Measurements from ENCODE around the gene SNX9. TPM values are rescaled to one million over a fixed set of nuclear protein-coding genes. Genes with fewer than 3 reads are reported as not detected.

SNX9 gene
- total and polyA plus RNA-seq, 2 donors (not counting 1 experiment from before 2014, with no cell fraction given) = 10.0 to 50.7 TPM

DNA sequence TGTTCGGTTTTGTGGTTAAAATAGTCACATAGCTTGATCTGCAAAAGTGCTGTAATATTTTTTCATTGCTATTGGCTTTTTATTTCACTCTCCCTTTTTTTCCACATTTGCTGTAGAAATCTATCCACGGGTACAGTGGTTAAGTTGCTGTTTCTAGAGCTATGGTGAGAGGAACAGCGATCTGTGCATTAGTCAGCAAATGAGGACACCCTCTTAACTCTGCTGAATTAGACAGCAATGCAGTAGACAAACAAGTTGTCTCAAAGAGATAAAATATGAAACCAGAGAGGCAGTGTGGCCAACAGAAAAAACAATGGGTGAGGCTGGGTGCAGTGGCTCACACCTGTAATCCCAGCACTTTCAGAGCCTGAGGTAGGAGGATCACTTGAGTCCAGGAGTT, 141.1 kb downstream of the SNX9 start:
- WGBS (ENCODE audit: insufficient coverage) = no CpG with 5 or more reads among the region's 3 CpGs
- peaks cover 12% of the 10 kb centered on the region for H3K27me3 Mint-ChIP-seq
- Histone ChIP-seq H4K20me1 (ENCODE audit: control insufficient read depth, insufficient read depth, low read length, poor library complexity, severe bottlenecking) (no peaks in the 10 kb centered on the region), H3K79me2 (ENCODE audit: control insufficient read depth, insufficient read depth, low read length) (no peaks in the 10 kb centered on the region), H3K36me3 (replicated peaks in 1 of 2; ENCODE audit: control extremely low read depth in 1 of 2, control insufficient read depth in 1 of 2, extremely low read depth in 1 of 2, insufficient read depth in 2 of 2, low read length in 1 of 2) (no peaks in the 10 kb centered on the region), H3K4me3 (ENCODE audit: control extremely low read depth in 1 of 5, extremely low read depth in 1 of 5, insufficient read depth in 1 of 5, low read depth in 2 of 5, low read length in 4 of 5) (no peak overlapping the region), H3K9ac (ENCODE audit: low read length) (no peak overlapping the region), H3K9me3 (ENCODE audit: control extremely low read depth in 1 of 3, control insufficient read depth in 2 of 3, insufficient read depth in 1 of 3, low read length in 2 of 3) (peaks cover 0 to 17% (median 7%) of the 10 kb centered on the region in 3 donors), H3K27ac (ENCODE audit: low read length in 2 of 2) (no peak overlapping the region), H3K4me2 (replicated peaks; ENCODE audit: low read depth, low read length, poor library complexity, severe bottlenecking) (no peak overlapping the region), H3K27me3 (replicated peaks in 1 of 4; ENCODE audit: control extremely low read depth in 1 of 4, control insufficient read depth in 3 of 4, insufficient read depth in 4 of 4, low read length in 3 of 4) (peaks cover 0 to 4% (median 2%) of the 10 kb centered on the region in 4 experiments), H2AFZ (ENCODE audit: insufficient read depth, low read depth, low read length, poor library complexity, severe bottlenecking) (no peak overlapping the region), H3K4me1 (ENCODE audit: control insufficient read depth in 2 of 2, insufficient read depth in 2 of 2, low read length in 2 of 2) (no peaks in the 10 kb centered on the region)
- TF ChIP-seq, protein P1, sequence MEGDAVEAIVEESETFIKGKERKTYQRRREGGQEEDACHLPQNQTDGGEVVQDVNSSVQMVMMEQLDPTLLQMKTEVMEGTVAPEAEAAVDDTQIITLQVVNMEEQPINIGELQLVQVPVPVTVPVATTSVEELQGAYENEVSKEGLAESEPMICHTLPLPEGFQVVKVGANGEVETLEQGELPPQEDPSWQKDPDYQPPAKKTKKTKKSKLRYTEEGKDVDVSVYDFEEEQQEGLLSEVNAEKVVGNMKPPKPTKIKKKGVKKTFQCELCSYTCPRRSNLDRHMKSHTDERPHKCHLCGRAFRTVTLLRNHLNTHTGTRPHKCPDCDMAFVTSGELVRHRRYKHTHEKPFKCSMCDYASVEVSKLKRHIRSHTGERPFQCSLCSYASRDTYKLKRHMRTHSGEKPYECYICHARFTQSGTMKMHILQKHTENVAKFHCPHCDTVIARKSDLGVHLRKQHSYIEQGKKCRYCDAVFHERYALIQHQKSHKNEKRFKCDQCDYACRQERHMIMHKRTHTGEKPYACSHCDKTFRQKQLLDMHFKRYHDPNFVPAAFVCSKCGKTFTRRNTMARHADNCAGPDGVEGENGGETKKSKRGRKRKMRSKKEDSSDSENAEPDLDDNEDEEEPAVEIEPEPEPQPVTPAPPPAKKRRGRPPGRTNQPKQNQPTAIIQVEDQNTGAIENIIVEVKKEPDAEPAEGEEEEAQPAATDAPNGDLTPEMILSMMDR (IDR thresholded peaks at IDR 0.05) = no peak
- no peak for TF ChIP-seq EZH2 (IDR thresholded peaks at IDR 0.05; ENCODE audit: borderline replicate concordance, insufficient read depth, low read depth, low read length, poor library complexity, severe bottlenecking)
- DNase-seq (no peak), ATAC-seq (ENCODE audit: low read depth) (no peak)
- peaks cover 4% of the 10 kb centered on the region for H3K4me1 Mint-ChIP-seq
- ChIA-PET POLR2A (no interaction called here), CTCF (no interaction called here)
- H3K27ac Mint-ChIP-seq = no peak overlapping the region
- peaks cover 10% of the 10 kb centered on the region for H3K9me3 Mint-ChIP-seq (ENCODE audit: insufficient read depth)
- H3K4me3 Mint-ChIP-seq = no peak overlapping the region
- intact Hi-C loops (cut with micrococcal nuclease) = no loop called here

DNA sequence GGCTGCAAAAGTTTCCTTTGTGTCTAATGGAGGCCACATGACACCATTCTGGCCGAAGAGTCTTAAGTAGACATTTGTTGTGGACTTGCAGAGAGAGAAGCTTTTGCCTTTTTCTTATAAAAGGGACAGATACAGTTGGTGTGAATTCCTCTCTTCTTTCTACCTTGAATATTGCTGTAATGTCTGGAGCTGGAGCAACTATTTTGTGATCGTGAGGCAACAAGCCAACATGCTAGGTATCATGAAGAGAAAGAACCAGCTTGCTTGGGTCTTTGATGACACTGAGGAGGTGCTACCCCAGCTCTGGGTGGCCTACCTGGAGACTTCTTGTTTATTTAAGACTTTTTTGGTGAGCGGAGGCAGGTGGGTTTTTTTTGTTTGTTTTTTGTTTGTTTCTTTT, 142.3 kb downstream of the SNX9 start:
- Mint-ChIP-seq H3K4me3 (no peak overlapping the region), H3K9me3 (ENCODE audit: insufficient read depth) (no peaks in the 10 kb centered on the region), H3K27me3 (peaks cover 13% of the 10 kb centered on the region), H3K4me1 (peaks cover 4% of the 10 kb centered on the region), H3K27ac (no peak overlapping the region)
- Histone ChIP-seq H3K27ac (ENCODE audit: low read length in 2 of 2) (no peak overlapping the region), H3K79me2 (ENCODE audit: control insufficient read depth, insufficient read depth, low read length) (no peaks in the 10 kb centered on the region), H3K27me3 (replicated peaks in 1 of 4; ENCODE audit: control extremely low read depth in 1 of 4, control insufficient read depth in 3 of 4, insufficient read depth in 4 of 4, low read length in 3 of 4) (peaks cover 0 to 4% (median 2%) of the 10 kb centered on the region in 4 experiments), H3K4me3 (ENCODE audit: control extremely low read depth in 1 of 5, extremely low read depth in 1 of 5, insufficient read depth in 1 of 5, low read depth in 2 of 5, low read length in 4 of 5) (no peak overlapping the region), H4K20me1 (ENCODE audit: control insufficient read depth, insufficient read depth, low read length, poor library complexity, severe bottlenecking) (no peaks in the 10 kb centered on the region), H3K9ac (ENCODE audit: low read length) (no peak overlapping the region), H2AFZ (ENCODE audit: insufficient read depth, low read depth, low read length, poor library complexity, severe bottlenecking) (no peak overlapping the region), H3K4me1 (ENCODE audit: control insufficient read depth in 2 of 2, insufficient read depth in 2 of 2, low read length in 2 of 2) (no peaks in the 10 kb centered on the region), H3K9me3 (ENCODE audit: control extremely low read depth in 1 of 3, control insufficient read depth in 2 of 3, insufficient read depth in 1 of 3, low read length in 2 of 3) (peaks cover 0 to 12% (median 3%) of the 10 kb centered on the region in 3 donors), H3K36me3 (replicated peaks in 1 of 2; ENCODE audit: control extremely low read depth in 1 of 2, control insufficient read depth in 1 of 2, extremely low read depth in 1 of 2, insufficient read depth in 2 of 2, low read length in 1 of 2) (no peaks in the 10 kb centered on the region), H3K4me2 (replicated peaks; ENCODE audit: low read depth, low read length, poor library complexity, severe bottlenecking) (no peak overlapping the region)
- intact Hi-C loops (cut with micrococcal nuclease) = no loop called here
- ChIA-PET CTCF (no interaction called here), POLR2A (no interaction called here)
- no peak for TF ChIP-seq EZH2 (IDR thresholded peaks at IDR 0.05; ENCODE audit: borderline replicate concordance, insufficient read depth, low read depth, low read length, poor library complexity, severe bottlenecking)
- TF ChIP-seq, protein P1 (IDR thresholded peaks at IDR 0.05) = no peak
- DNase-seq = no peak
- ATAC-seq (ENCODE audit: low read depth) = no peak
- 92% methylated on average over 2 of the region's 3 CpGs for WGBS (ENCODE audit: insufficient coverage)

Data from B cell (primary cell).